ENCODE measurements around the gene OXNAD1. TPM values are rescaled to one million over a fixed set of nuclear protein-coding genes. Genes with fewer than 3 reads are reported as not detected.

Gene OXNAD1
- total RNA-seq = 10 to 100 TPM in 5 of 6 experiments, 1 to 10 TPM in 1; 8.1 to 27.2 (median 16.2) TPM
- long read RNA-seq, partial matches to known transcripts = 1 of 8 reads
- long read RNA-seq, other reads (novel, unspliced or antisense) = 2 of 8 reads

DNA sequence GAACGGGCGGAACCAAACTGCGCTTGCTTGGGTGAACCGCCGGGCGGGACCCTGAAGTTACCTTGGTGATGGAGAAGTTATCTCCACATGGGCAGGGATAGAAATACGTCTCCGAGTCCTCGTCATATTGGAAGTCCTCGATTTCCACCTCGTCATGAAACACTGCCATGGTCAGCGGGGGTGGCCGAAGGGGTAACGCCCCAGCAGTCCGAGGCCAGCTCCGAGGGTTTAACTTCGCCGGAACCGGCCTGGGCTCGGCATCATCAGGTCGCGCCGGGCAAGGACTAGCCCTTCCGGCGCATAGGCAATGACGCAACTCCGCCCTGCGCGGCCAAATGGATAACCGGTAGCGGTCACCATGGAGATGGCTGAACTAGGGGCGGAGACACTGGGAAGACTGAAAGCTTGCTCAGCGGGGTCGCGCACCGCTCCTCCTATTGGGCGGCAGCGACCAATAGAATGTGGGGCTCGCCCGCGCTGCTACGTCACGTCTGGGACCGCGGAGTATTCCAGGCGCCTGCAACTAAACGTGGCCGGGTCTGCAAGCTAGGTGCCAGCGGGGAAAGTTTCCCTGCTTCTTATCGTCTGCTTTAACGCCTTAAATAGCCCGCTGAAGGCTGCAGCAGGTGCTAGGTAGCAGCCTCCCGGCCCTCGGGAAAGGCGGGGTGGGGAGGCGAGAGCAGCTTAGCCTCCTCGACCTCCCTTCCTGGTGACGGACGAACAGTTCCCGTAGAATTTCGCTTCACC lies at the start of gene OXNAD1, which contains the start of gene DPH3:
OXNAD1 (plus strand) TSS at position 505 of the 747 bp plus-strand sequence. CDS start 5,741 bp downstream, outside the sequence.
DPH3 (minus strand) TSS at position 236 of the 747 bp plus-strand sequence; CDS start at position 169, 67 bp downstream.
- peaks cover 0 to 43% (median 5%) of the 10 kb centered on the region in 4 donors for H3K4me1 ChIP-seq
- intact Hi-C loops (cut with DNase I) = no loop called here
- H3K4me3 ChIP-seq = peak within 1 kb of the TSS; percentile 63 to 91 (median 70)
- peaks cover 0 to 8% (median 0%) of the 10 kb centered on the region in 4 donors for H3K36me3 ChIP-seq
- H3K27me3 ChIP-seq = no peaks in the 10 kb centered on the region
- ATAC-seq (peak; percentile 95 to 99 (median 98)), DNase-seq (peak; percentile 100)
- no peaks in the 10 kb centered on the region for H3K9me3 ChIP-seq
- under 1% methylated on average over 30 of the region's 61 CpGs for WGBS (ENCODE audit: insufficient coverage, low coverage, low lambda C conversion rate, missing lambda C conversion rate)
- H3K27ac ChIP-seq = peak within 1 kb of the TSS; percentile 72 to 96 (median 93)
- TF ChIP-seq CTCF (IDR thresholded peaks at IDR 0.05) (peak in 1 of 4 donors; percentile 25), POLR2A (IDR thresholded peaks at IDR 0.05) (peak; percentile 91)

DNA sequence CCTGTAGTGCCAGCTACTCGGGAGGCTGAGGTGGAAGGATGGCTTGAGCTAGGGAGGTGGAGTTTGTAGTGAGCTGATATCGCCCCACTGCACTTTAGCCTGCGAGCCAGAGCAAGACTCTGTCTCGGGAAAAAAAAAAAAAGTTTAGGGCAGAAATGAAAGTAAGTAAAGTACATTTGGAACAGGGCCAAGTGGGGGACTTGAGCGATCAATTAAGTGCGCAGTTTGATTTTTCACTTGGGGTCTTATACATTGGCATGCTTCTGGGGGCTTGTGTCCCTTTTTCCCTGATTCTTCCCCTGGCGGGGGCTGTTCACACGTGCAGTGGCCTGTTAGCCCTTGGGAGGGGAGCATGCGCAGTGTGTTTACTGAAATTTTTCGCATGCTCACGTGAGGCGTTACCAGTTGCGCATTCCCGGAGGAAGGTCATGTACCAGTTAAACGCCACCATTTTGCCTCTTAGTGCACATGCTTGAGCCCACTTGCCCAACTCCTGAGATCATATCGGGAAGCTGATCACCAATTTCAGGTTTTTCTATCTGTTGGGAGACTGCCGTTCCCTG lies 48.6 kb upstream of the OXNAD1 start:
- no peaks in the 10 kb centered on the region for H3K9me3 ChIP-seq
- ATAC-seq (no peak), DNase-seq (no peak)
- 93% methylated on average over 15 of the region's 17 CpGs for WGBS (ENCODE audit: insufficient coverage, low coverage, low lambda C conversion rate, missing lambda C conversion rate)
- no peak for TF ChIP-seq POLR2A (IDR thresholded peaks at IDR 0.05)
- TF ChIP-seq CTCF (IDR thresholded peaks at IDR 0.05) = no peak
- intact Hi-C loops (cut with DNase I) = no loop called here
- no peaks in the 10 kb centered on the region for H3K36me3 ChIP-seq
- H3K27me3 ChIP-seq = no peaks in the 10 kb centered on the region
- H3K4me1 ChIP-seq = no peaks in the 10 kb centered on the region
- H3K4me3 ChIP-seq = no peak overlapping the region
- no peak overlapping the region for H3K27ac ChIP-seq

- no peak for TF ChIP-seq CTCF (IDR thresholded peaks at IDR 0.05)
- 100% methylated on average over 1 of the region's 3 CpGs for WGBS (ENCODE audit: insufficient coverage, low coverage, low lambda C conversion rate, missing lambda C conversion rate)
- H3K27ac ChIP-seq = no peak overlapping the region
- H3K27me3 ChIP-seq = no peaks in the 10 kb centered on the region
- intact Hi-C loops (cut with DNase I) = no loop called here
- H3K4me1 ChIP-seq = no peaks in the 10 kb centered on the region
- no peak overlapping the region for H3K4me3 ChIP-seq
- peaks cover 0 to 2% (median 0%) of the 10 kb centered on the region in 4 donors for H3K36me3 ChIP-seq
- H3K9me3 ChIP-seq = no peaks in the 10 kb centered on the region
- no peak for DNase-seq
- no peak for ATAC-seq
These were observed 45.2 kb upstream of the OXNAD1 start for GRCh38 chr3:16219777-16220176.

- Histone ChIP-seq H3K4me1 (no peaks in the 10 kb centered on the region), H3K36me3 (peaks cover 0 to 2% (median 0%) of the 10 kb centered on the region in 4 donors), H3K27ac (no peak overlapping the region), H3K27me3 (no peaks in the 10 kb centered on the region), H3K4me3 (no peak overlapping the region), H3K9me3 (no peaks in the 10 kb centered on the region)
- ATAC-seq = no peak
- TF ChIP-seq POLR2A (IDR thresholded peaks at IDR 0.05) (no peak), CTCF (IDR thresholded peaks at IDR 0.05) (no peak)
- WGBS (ENCODE audit: insufficient coverage, low coverage, low lambda C conversion rate, missing lambda C conversion rate) = 94% methylated on average over 2 of the region's 3 CpGs
- no peak for DNase-seq
- intact Hi-C loops (cut with DNase I) = no loop called here
These were observed 43.0 kb upstream of the OXNAD1 start for GRCh38 chr3:16221990-16222389.

Data from right lobe of liver (tissue), 6 donors.